SK-N-DZ (cell line): Measurements from ENCODE around the gene MPI.
A peak's percentile ranks its signal among the peaks of the same experiment; 100 is the strongest.
"Not testable (repeated sequence)": the region's sequence is repeated elsewhere in the genome, so short reads cannot be mapped to it uniquely, and the experiment has no call there.

ENCODE experiments used
- DNase-seq: peaks from one replicate; pipeline ENCODE4 v3.0.0-alpha.2; 2015; ENCODE audit warnings: low spot score

The MPI gene

GRCh38 chr15:74891469-74891868 is 1.6 kb downstream of the MPI start:
- DNase-seq, result no peak

DNA sequence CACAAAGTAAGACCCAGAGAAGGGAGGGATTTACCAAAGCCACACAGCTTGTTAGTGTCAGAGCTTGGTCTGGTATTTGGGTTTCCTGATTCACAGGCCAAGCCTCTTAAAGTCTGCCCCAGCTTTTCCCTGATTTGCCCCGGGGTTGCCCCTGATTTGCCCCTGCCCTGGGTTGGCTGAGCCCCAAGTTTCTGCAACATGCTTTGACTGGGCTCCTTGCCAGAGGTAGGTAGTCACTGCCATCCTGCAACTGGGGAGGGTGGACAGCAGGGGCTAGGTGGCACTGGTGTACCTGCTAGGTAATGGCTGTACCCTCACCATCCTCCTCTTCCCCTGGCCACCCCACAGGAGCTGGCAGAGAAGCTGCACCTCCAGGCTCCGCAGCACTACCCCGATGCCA is 2.5 kb downstream of the MPI start:
- DNase-seq, result no peak

- no peak for DNase-seq
Observed at GRCh38 chr15:74892931-74893330, 3.1 kb downstream of the MPI start.

GRCh38 chr15:74893627-74894026 is 3.8 kb downstream of the MPI start:
- no peak for DNase-seq

DNA sequence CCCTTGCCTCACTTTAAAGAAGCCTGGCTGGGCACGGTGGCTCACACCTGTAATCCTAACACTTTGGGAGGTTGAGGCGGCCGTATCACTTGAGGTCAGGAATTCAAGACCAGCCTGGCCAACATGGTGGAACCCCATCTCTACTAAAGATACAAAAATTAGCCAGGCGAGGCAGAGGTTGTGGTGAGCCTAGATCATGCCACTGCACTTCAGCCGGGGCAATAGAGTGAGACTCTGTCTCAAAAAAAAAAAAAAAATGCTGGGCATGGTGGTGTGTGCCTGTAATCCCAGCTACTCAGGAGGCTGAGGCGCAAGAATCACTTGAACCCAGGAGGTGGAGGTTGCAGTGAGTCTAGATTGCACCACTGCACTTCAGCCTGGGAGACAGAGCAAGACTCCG is 4.5 kb downstream of the MPI start:
- DNase-seq, result not testable (repeated sequence)

DNA sequence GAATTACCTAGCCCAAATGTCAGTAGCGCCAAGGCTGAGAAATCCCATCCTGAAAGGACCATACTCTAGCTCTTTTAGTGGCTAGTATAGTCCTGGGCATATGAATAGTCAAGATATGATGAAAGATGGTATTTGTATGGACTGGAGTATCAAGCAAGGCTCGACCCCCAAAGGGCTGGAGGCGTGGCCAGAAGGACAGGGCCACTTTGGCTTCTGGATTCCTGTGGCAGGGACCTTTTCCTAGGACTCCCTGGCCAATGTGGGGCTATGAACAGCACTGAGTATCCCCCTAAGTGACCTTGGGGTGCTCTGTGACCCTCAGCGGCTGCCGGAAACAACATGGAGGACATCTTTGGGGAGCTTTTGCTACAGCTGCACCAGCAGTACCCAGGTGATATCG is 6.0 kb downstream of the MPI start:
- no peak for DNase-seq

DNA sequence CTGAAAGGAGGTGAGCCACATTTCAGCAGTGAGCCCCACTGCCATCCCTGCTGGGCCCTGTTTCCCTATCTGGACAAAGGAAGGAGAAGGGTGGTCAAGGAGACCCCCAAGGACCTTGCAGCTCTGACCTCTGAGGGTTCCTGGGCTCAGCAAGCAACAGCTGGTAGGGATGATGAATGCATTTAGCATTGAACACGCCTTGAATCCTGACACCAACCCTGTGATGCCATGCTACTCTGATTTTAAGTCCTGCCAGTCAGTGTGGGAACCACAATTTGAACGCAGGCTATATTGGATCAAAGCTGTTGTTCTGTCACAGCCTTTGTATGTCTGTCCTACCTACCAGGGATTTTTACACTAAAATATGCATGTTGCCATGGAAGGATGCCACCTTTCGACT is 6.5 kb downstream of the MPI start:
- no peak for DNase-seq

GRCh38 chr15:74897300-74897701 is 7.5 kb downstream of the MPI start:
- no peak for DNase-seq

DNA sequence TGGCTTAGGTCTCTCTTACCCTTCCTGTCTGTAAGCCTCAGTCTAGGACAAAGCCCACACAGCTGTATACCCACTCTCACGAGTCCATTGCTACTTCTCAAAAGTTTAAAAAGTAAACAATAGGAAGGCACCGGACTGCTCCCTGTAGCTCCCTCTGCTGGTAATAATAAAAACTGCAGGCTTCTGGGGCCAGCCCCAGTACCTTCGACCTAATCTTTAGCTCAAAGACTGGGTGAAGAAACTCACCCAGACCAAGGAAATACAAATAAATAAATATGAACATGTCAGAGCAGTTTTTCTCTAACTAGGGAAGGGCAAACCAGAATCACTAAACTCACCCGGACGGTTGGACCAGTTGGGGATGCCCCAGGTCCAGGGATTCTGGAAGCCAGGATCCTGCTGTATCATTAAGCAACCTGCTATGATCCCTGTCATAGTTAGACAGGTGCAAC is 11.8 kb downstream of the MPI start:
- DNase-seq, result peak; percentile 47

DNA sequence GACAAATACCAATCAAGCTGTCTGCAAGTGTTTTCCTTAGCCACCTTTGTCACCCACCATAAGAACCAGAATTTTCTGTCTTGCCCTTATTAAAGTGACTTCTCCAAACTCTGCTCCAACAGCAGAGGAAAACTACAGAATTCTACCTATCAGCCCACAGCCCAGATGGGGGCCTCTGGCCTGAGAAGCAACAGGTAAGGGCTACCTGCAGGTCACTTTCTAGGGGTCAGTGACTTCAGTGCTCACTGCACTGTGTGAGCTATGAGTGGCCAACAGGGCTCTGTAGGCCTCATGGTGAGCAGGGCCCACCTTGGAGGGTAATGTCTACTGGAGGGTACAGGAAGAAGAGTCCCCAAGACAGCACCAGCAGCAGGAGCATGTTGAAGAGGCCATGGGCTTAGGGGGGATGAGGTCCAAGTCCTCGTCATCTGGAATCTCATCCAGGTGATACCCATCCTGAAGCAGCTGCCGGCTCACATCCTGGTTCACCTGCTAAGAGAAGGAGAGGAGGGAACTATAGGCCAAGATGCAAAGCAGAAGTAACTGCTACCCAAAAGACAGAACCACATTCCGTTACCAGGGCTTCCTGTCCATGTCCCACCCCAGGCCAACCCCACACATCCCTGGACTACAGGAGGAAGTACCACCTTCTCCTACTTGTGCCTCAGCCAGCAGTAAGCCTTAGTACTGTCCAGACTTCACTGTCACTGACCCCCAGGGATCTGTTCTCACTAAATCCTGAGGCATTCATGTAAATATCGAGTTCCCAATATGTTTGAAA is 12.6 kb downstream of the MPI start:
- no peak for DNase-seq

DNA sequence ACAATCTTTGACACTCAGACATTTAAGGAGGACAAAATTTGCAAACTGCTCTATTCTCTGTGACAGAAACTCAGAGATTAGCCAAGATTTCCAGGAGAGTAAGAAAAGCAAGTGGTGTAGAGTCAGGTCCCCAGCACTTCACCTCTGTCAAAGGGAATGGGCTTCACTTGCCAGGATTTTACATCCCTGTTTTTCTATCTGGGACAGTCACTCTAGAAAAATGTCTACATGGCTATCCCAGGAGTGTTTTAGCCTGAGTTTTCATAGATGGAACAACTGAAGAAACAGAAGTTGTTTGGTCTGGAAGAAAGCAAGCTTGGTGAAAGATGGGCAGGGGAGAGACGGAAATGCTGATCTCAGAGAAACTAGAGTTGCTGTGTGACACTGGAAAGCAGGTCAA is 13.8 kb downstream of the MPI start:
- DNase-seq, result no peak

- no peak for DNase-seq
Observed at GRCh38 chr15:74904190-74904805, 14.5 kb downstream of the MPI start.

GRCh38 chr15:74906067-74906449 is 16.2 kb downstream of the MPI start:
- peak; percentile 57 for DNase-seq

DNA sequence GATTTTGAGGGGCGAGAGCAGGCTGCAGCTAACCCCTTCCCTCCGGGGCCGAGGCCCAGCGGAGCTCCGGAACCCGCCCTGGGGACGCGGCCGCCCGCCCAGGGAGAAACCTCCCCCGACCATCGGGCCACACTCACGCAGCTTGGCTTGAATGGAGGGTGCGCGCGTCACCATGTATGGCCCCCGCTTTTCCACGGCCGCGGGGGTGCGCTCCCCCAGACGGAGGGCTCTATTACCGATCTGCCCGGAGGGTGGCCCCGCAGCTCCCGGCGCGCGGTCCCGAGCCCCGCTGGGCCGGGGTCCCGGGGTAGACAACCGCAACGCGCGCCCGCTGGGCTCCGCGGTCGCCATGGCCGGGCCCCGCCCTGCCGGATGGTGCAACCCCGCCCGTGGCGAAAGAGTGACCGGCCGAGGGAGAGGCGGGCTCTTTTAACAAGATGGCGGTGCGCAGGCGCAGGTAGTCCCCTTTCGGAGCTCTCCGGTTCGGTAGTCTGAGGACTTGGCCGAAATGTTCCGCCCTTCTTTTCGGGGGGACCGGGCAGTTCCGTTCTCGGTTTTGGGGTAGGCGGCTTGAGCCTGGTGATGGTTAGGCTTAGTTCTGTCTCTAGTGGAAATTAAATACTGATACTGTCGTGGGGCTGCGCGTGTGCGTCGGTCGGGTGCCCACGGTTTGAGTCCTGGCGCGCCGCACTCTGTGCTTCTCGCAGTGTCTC is 16.8 kb downstream of the MPI start, which contains the start of gene FAM219B:
Gene FAM219B, minus strand, starts transcription at position 402 of the 713 bp plus-strand sequence. Its CDS starts 51 bp downstream, at position 351.
- DNase-seq, result peak; percentile 87

DNA sequence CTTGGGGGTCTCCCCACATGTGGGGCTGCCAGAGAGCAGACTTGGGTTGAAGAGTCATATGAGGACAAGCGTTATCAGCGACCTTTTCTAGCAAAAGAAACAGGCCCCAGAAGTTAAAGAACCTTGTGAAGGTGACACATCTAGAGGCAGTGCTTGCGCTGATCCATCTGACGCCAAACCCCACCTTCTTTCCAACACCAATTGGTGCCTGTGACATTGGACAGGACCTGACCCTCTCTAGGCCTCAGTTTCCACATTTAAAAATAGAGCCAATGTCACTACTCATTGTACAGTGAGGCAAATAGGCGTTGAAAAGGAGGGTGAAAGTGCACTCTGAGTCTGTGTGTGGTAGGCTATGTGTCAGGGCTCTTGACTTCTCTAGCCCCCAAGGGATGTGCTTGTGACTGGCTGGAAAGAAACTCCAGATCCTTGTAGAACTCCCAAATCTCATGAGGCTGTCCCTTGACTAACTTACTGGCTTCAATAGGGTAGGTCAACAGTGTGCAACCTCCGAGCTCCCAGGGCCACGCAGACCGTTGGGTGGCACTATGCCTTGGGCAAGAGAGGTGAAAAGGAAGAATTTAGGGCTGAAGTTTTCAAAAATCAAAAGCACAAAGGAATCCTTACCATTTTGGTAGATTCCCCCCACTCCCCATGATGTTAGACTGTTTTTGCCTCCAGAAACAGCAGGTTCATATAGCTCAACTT is 17.5 kb downstream of the MPI start:
- no peak for DNase-seq

- no peak for DNase-seq
Observed at GRCh38 chr15:74908635-74909034, 18.8 kb downstream of the MPI start.

- DNase-seq, result no peak
Observed at GRCh38 chr15:74913041-74913440, 23.2 kb downstream of the MPI start.

DNA sequence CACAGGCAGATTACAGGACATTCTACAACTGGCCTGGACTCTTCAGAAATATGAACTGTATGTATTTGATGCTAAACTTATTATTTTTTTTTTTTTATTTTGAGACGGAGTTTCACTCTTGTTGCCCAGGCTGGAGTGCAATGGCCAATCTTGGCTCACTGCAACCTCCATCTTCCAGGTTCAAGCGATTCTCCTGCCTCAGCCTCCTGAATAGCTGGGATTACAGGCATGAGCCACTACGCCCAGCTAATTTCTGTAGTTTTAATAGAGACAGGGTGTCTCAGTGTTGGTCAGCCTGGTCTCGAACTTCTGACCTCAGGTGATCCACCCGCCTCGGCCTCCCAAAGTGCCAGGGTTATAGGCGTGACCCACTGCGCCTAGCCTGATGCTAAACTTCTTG is 24.0 kb downstream of the MPI start:
- DNase-seq, result not testable (repeated sequence)

DNA sequence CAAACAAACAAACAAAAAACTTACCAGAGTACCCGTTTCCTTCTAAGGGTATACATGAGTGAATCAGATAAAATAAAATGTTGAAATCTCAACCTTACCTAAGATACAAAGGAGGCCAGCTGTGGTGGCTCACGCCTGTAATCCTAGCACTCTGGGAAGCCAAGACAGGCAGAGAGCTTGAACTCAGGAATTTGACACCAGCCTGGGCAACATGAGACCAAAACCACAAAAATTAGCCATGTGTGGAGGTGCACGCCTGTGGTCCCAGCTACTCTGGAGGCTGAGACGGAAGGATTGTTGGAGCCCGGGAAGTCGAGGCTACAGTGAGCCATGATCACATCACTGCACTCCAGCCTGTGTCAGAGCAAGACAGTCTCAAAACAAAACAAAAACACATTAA is 27.8 kb downstream of the MPI start:
- DNase-seq, result no peak

- DNase-seq, result no peak
Observed at GRCh38 chr15:74920456-74920855, 30.6 kb downstream of the MPI start.

- no peak for DNase-seq
Observed at GRCh38 chr15:74924525-74924924, 34.7 kb downstream of the MPI start.

GRCh38 chr15:74928771-74929198 is 38.9 kb downstream of the MPI start:
- DNase-seq, result no peak
